ENCODE measurements around the gene FAM184A.

DNA sequence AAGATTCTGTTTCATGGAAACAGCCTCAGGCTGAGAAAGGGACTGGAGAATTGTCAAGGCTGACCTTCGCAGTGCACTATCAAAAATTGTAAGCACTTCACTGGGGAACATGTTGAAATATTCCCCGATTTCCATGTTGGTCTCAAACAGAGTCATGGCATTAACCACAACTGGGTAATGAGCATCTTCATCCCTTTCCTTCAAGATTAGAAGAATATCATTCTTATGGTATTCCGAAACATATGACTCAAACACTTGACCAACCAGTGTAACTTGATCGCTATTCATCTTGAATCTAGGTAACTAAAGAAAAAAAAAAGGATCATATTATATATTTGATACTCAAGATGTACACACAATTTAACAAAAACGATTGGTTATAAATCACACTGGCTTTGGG is 147.0 kb downstream of the FAM184A start:
- TF ChIP-seq, protein P1, sequence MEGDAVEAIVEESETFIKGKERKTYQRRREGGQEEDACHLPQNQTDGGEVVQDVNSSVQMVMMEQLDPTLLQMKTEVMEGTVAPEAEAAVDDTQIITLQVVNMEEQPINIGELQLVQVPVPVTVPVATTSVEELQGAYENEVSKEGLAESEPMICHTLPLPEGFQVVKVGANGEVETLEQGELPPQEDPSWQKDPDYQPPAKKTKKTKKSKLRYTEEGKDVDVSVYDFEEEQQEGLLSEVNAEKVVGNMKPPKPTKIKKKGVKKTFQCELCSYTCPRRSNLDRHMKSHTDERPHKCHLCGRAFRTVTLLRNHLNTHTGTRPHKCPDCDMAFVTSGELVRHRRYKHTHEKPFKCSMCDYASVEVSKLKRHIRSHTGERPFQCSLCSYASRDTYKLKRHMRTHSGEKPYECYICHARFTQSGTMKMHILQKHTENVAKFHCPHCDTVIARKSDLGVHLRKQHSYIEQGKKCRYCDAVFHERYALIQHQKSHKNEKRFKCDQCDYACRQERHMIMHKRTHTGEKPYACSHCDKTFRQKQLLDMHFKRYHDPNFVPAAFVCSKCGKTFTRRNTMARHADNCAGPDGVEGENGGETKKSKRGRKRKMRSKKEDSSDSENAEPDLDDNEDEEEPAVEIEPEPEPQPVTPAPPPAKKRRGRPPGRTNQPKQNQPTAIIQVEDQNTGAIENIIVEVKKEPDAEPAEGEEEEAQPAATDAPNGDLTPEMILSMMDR (IDR thresholded peaks at IDR 0.05; ENCODE audit: extremely low read depth in 1 of 2, insufficient read depth in 1 of 2, low read depth in 1 of 2, low read length in 2 of 2): no peak
- TF ChIP-seq MYC (IDR thresholded peaks at IDR 0.05; ENCODE audit: low read depth, low read length) (no peak), POLR2A (IDR thresholded peaks at IDR 0.05; ENCODE audit: low read depth, low read length) (no peak), JUN (IDR thresholded peaks at IDR 0.05; ENCODE audit: borderline replicate concordance, insufficient read depth, insufficient read length, low read depth) (no peak), POLR2AphosphoS5 (IDR thresholded peaks at IDR 0.05; ENCODE audit: insufficient read depth, low read depth, low read length) (no peak), EZH2 (IDR thresholded peaks at IDR 0.05; ENCODE audit: borderline replicate concordance, low read depth, low read length, severe bottlenecking) (no peak), FOS (IDR thresholded peaks at IDR 0.05; ENCODE audit: borderline replicate concordance, insufficient read depth, low read length) (no peak), GATA2 (IDR thresholded peaks at IDR 0.05; ENCODE audit: insufficient read depth, insufficient read length, low read depth, low read length) (no peak)
- TF ChIP-seq, protein P2, sequence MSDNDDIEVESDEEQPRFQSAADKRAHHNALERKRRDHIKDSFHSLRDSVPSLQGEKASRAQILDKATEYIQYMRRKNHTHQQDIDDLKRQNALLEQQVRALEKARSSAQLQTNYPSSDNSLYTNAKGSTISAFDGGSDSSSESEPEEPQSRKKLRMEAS (IDR thresholded peaks at IDR 0.05; ENCODE audit: insufficient read depth, insufficient read length): no peak

All from endothelial cell of umbilical vein (primary cell).